Upper lobe of left lung (tissue), 4 donors: Measurements from ENCODE around the gene FBXO41.

ENCODE experiments used
- CTCF ChIP-seq, 6 experiments: fragments of 450-650 bp in 4 of 6; fragments of 200-600 bp in 2 of 6; sonication (generic) in 2 of 6; IDR thresholded peaks; one replicate each; pipeline ENCODE4 v1.5.1; 2016 to 2019; ENCODE audit warnings: antibody characterized with exemption in 6 of 6
- EP300 ChIP-seq, 4 donors: sonication (generic); formaldehyde crosslinking; IDR thresholded peaks; one replicate each; pipeline ENCODE4 v1.5.1; 2017; ENCODE audit warnings: antibody characterized with exemption in 4 of 4, control low read depth in 2 of 4
- POLR2A ChIP-seq, 4 donors: fragments of 450-650 bp; IDR thresholded peaks; one replicate each; pipeline ENCODE4 v1.5.1; 2016 to 2017; ENCODE audit warnings: antibody characterized with exemption in 4 of 4, mild to moderate bottlenecking in 2 of 4
- POLR2AphosphoS5 ChIP-seq, 2 donors: sonication (generic); formaldehyde crosslinking; IDR thresholded peaks; one replicate each; pipeline ENCODE4 v1.5.1; 2017; ENCODE audit warnings: antibody characterized with exemption in 2 of 2

- no peak for TF ChIP-seq CTCF (IDR thresholded peaks at IDR 0.05)
- TF ChIP-seq POLR2AphosphoS5 (IDR thresholded peaks at IDR 0.05), result no peak
- TF ChIP-seq POLR2A (IDR thresholded peaks at IDR 0.05), result no peak
- TF ChIP-seq EP300 (IDR thresholded peaks at IDR 0.05), result no peak
Measured at GRCh38 chr2:73239776-73240175, 44.5 kb downstream of the FBXO41 start.
